CD4-positive, alpha-beta T cell (primary cell): ENCODE measurements around the gene SPINT2. TPM values are rescaled to one million over a fixed set of nuclear protein-coding genes. Genes with fewer than 3 reads are reported as not detected.

Experiments used
- ATAC-seq: fragments of 200-7000 bp; cut with Tn5 transposase; one replicate; pipeline ENCODE4 v1.10.0; 2022; ENCODE audit warnings: mild to moderate bottlenecking; ENCODE audit not compliant: poor library complexity
- CTCF ChIA-PET: fragments of 350-600 bp; sonication (Branson Sonifier 250); formaldehyde crosslinking; loops from one replicate; lab custom pipeline; 2021; ENCODE audit warnings: antibody characterized with exemption, inconsistent platforms; lab: Charles Lee
- POLR2A ChIA-PET: fragments of 350-600 bp; sonication (Branson Sonifier 250); formaldehyde crosslinking; loops from one replicate; lab custom pipeline; 2021; ENCODE audit warnings: antibody characterized with exemption, inconsistent platforms; lab: Charles Lee
- DNase-seq, 14 experiments: peaks; one replicate each; pipeline ENCODE4 v3.0.0-alpha.2; 2013 to 2020; ENCODE audit warnings: mixed read lengths in 2 of 14
- H3K27ac ChIP-seq, 2 donors: one replicate each; pipeline versions ENCODE4 v1.5.1 to v1.7.0; 2013; ENCODE audit warnings: low read length in 2 of 2, low read depth in 1 of 2, mild to moderate bottlenecking in 1 of 2
- H3K27me3 ChIP-seq, 2 experiments: 1 replicate in 1 of 2; 2 replicates in 1 of 2; pipeline versions ENCODE4 v1.6.1 to v1.7.0; 2013; ENCODE audit warnings: low read length in 2 of 2, control low read depth in 1 of 2, mild to moderate bottlenecking in 1 of 2, moderate library complexity in 1 of 2; ENCODE audit not compliant: insufficient read depth in 2 of 2, control insufficient read depth in 1 of 2
- H3K36me3 ChIP-seq: one replicate; pipeline ENCODE4 v1.6.1; 2013; ENCODE audit warnings: low read length, control low read depth; ENCODE audit not compliant: insufficient read depth
- H3K4me1 ChIP-seq: one replicate; pipeline ENCODE4 v1.6.1; 2013; ENCODE audit warnings: low read length, control low read depth; ENCODE audit not compliant: insufficient read depth
- H3K4me3 ChIP-seq: one replicate; pipeline ENCODE4 v1.5.1; 2013; ENCODE audit warnings: mild to moderate bottlenecking, low read length, moderate library complexity
- H3K9me3 ChIP-seq, 2 experiments: 1 replicate in 1 of 2; 2 replicates in 1 of 2; pipeline versions ENCODE4 v1.6.1 to v1.7.0; 2013; ENCODE audit warnings: low read length in 2 of 2, mild to moderate bottlenecking in 2 of 2, control low read depth in 1 of 2, moderate library complexity in 1 of 2; ENCODE audit not compliant: control insufficient read depth in 1 of 2, insufficient read depth in 1 of 2
- H3K27ac Mint-ChIP-seq: one replicate; pipeline ENCODE4 v1.8.0; 2020; ENCODE audit warnings: mixed read lengths
- H3K27me3 Mint-ChIP-seq: one replicate; pipeline ENCODE4 v1.8.0; 2021; ENCODE audit warnings: mixed read lengths
- H3K36me3 Mint-ChIP-seq: one replicate; pipeline ENCODE4 v1.8.0; 2021; ENCODE audit warnings: low read depth, mixed read lengths
- H3K4me1 Mint-ChIP-seq: one replicate; pipeline ENCODE4 v1.8.0; 2021; ENCODE audit warnings: low read depth, mixed read lengths
- H3K4me3 Mint-ChIP-seq: one replicate; pipeline ENCODE4 v1.8.0; 2020; ENCODE audit warnings: mild to moderate bottlenecking, mixed read lengths
- H3K9me3 Mint-ChIP-seq: one replicate; pipeline ENCODE4 v1.8.0; 2020; ENCODE audit warnings: mixed read lengths
- CTCF ChIP-seq: fragments of 200-600 bp; IDR thresholded peaks from one replicate; pipeline ENCODE4 v1.8.0; 2022; ENCODE audit warnings: antibody characterized with exemption, mild to moderate bottlenecking
- intact Hi-C, 2 experiments: fragments of 100-400 bp; cut with DNase I in 1 of 2; cut with micrococcal nuclease in 1 of 2; formaldehyde crosslinking; loops; one replicate each; pipeline versions ENCODE4 v1.15.1 to v1.9.0; 2023 to 2025; cut with DNase I, micrococcal nuclease
- total RNA-seq, 174 experiments: library from RNA in 2 of 174; stranded (reverse) in 2 of 174; gene quantifications; one replicate each; pipeline ENCODE4 v1.2.3 and lab custom pipeline; 2021 to 2026

The SPINT2 gene
- total RNA-seq, 2 experiments from 2014 or later, result 25.4 to 26.5 TPM

- CTCF ChIA-PET, result no interaction called here
- POLR2A ChIA-PET, result no interaction called here
- H3K9me3 Mint-ChIP-seq, result no peaks in the 10 kb centered on the region
- Histone ChIP-seq H3K27ac (no peak overlapping the region), H3K9me3 (no peaks in the 10 kb centered on the region), H3K4me1 (peaks cover 7% of the 10 kb centered on the region), H3K4me3 (no peak overlapping the region), H3K27me3 (no peaks in the 10 kb centered on the region), H3K36me3 (no peaks in the 10 kb centered on the region)
- H3K27ac Mint-ChIP-seq, result no peak overlapping the region
- peaks cover 5% of the 10 kb centered on the region for H3K27me3 Mint-ChIP-seq
- intact Hi-C loops, result no loop called here
- H3K36me3 Mint-ChIP-seq, result no peaks in the 10 kb centered on the region
- peaks cover 4% of the 10 kb centered on the region for H3K4me1 Mint-ChIP-seq
- no peak overlapping the region for H3K4me3 Mint-ChIP-seq
- DNase-seq (no peak), ATAC-seq (no peak)
- no peak for TF ChIP-seq CTCF
These were observed 16.6 kb upstream of the SPINT2 start for GRCh38 chr19:38247734-38248268.

GRCh38 chr19:38248421-38248820 is 16.0 kb upstream of the SPINT2 start:
- Histone ChIP-seq H3K9me3 (no peaks in the 10 kb centered on the region), H3K4me3 (no peak overlapping the region), H3K4me1 (peaks cover 7% of the 10 kb centered on the region), H3K27me3 (no peaks in the 10 kb centered on the region), H3K36me3 (no peaks in the 10 kb centered on the region), H3K27ac (no peak overlapping the region)
- no peak for TF ChIP-seq CTCF
- Mint-ChIP-seq H3K4me1 (peaks cover 4% of the 10 kb centered on the region), H3K9me3 (no peaks in the 10 kb centered on the region), H3K4me3 (no peak overlapping the region), H3K27me3 (peaks cover 5% of the 10 kb centered on the region), H3K27ac (no peak overlapping the region), H3K36me3 (no peaks in the 10 kb centered on the region)
- CTCF ChIA-PET, result no interaction called here
- no peak for ATAC-seq
- no peak for DNase-seq
- POLR2A ChIA-PET, result no interaction called here
- intact Hi-C loops, result no loop called here

GRCh38 chr19:38250428-38250820 is 13.9 kb upstream of the SPINT2 start:
- intact Hi-C loops, result no loop called here
- H3K27me3 ChIP-seq, result peaks cover 0 to 1% of the 10 kb centered on the region in 2 experiments
- ATAC-seq, result no peak
- no peak for DNase-seq
- no peak overlapping the region for H3K4me3 Mint-ChIP-seq
- H3K4me1 Mint-ChIP-seq, result no peaks in the 10 kb centered on the region
- no peak overlapping the region for H3K27ac Mint-ChIP-seq
- peaks cover 10% of the 10 kb centered on the region for H3K27me3 Mint-ChIP-seq
- POLR2A ChIA-PET, result no interaction called here
- H3K4me1 ChIP-seq, result no peaks in the 10 kb centered on the region
- TF ChIP-seq CTCF, result no peak
- H3K9me3 ChIP-seq, result no peaks in the 10 kb centered on the region
- CTCF ChIA-PET, result interaction anchor here (1.3 kb wide), 1 partner anchor 348 kb away, joined by 3 read pairs; no protein-coding TSS in a partner anchor
- H3K36me3 ChIP-seq, result no peaks in the 10 kb centered on the region
- no peaks in the 10 kb centered on the region for H3K36me3 Mint-ChIP-seq
- H3K27ac ChIP-seq, result no peak overlapping the region
- no peaks in the 10 kb centered on the region for H3K9me3 Mint-ChIP-seq
- no peak overlapping the region for H3K4me3 ChIP-seq
